GM23338 (cell line): ENCODE data around the gene MAP3K5. TPM values are rescaled to one million over a fixed set of nuclear protein-coding genes. Genes with fewer than 3 reads are reported as not detected.

Experiments
- ATAC-seq: fragments of 200-7000 bp; cut with Tn5 transposase; 3 replicates; pipeline ENCODE4 v1.9.1; 2020
- DNase-seq: peaks from one replicate; pipeline ENCODE4 v3.0.0-alpha.2; 2015; ENCODE audit warnings: low spot score
- H2AFZ ChIP-seq: fragments of 200-600 bp; sonication (generic); 2 replicates; pipeline ENCODE4 v1.8.0; 2016; ENCODE audit warnings: antibody characterized with exemption, mild to moderate bottlenecking, moderate library complexity
- H3F3A ChIP-seq: fragments of 200-600 bp; sonication (generic); replicated peaks from 2 replicates; pipeline ENCODE4 v1.8.0; 2017; ENCODE audit warnings: antibody characterized with exemption, mixed run types, low read depth
- H3K27ac ChIP-seq: fragments of 200-600 bp; sonication (generic); 2 replicates; pipeline ENCODE4 v1.6.1; 2016; ENCODE audit warnings: low read depth
- H3K27me3 ChIP-seq: fragments of 200-600 bp; sonication (generic); 2 replicates; pipeline ENCODE4 v1.8.0; 2016; ENCODE audit warnings: mild to moderate bottlenecking, mixed run types, moderate library complexity; ENCODE audit not compliant: insufficient read depth
- H3K36me3 ChIP-seq: fragments of 200-600 bp; sonication (generic); 2 replicates; pipeline ENCODE4 v1.8.0; 2016; ENCODE audit warnings: mild to moderate bottlenecking; ENCODE audit not compliant: insufficient read depth
- H3K4me1 ChIP-seq: fragments of 200-600 bp; sonication (generic); 2 replicates; pipeline ENCODE4 v1.8.0; 2016; ENCODE audit warnings: mild to moderate bottlenecking, moderate library complexity; ENCODE audit not compliant: insufficient read depth
- H3K4me2 ChIP-seq: fragments of 200-600 bp; sonication (generic); 2 replicates; pipeline ENCODE4 v1.7.1; 2017; ENCODE audit warnings: mixed run types
- H3K4me3 ChIP-seq: fragments of 200-600 bp; sonication (generic); 2 replicates; pipeline ENCODE4 v1.6.1; 2016; ENCODE audit warnings: mixed run types
- H3K79me2 ChIP-seq: fragments of 200-600 bp; sonication (generic); replicated peaks from 2 replicates; pipeline ENCODE4 v1.8.0; 2017; ENCODE audit warnings: mild to moderate bottlenecking; ENCODE audit not compliant: insufficient read depth
- H3K9me2 ChIP-seq: fragments of 200-600 bp; sonication (generic); 2 replicates; pipeline ENCODE4 v1.8.0; 2017; ENCODE audit not compliant: insufficient read depth
- H4K20me1 ChIP-seq: fragments of 200-600 bp; sonication (generic); replicated peaks from 2 replicates; pipeline ENCODE4 v1.8.0; 2017; ENCODE audit warnings: mild to moderate bottlenecking; ENCODE audit not compliant: insufficient read depth
- H3K27ac Mint-ChIP-seq: 2 replicates; pipeline ENCODE4 v1.8.0; 2020; ENCODE audit warnings: inconsistent platforms, mild to moderate bottlenecking, moderate library complexity, mixed read lengths
- H3K27me3 Mint-ChIP-seq: 3 replicates; pipeline ENCODE4 v1.8.0; 2022; ENCODE audit warnings: low read depth, mild to moderate bottlenecking, moderate library complexity, mixed read lengths, inconsistent platforms; ENCODE audit not compliant: insufficient read depth, poor library complexity
- H3K36me3 Mint-ChIP-seq: 3 replicates; pipeline ENCODE4 v1.8.0; 2021; ENCODE audit warnings: low read depth, mild to moderate bottlenecking, inconsistent platforms, moderate library complexity, mixed read lengths
- H3K4me1 Mint-ChIP-seq: 3 replicates; pipeline ENCODE4 v1.8.0; 2020; ENCODE audit warnings: mild to moderate bottlenecking, inconsistent platforms, mixed read lengths
- H3K4me3 Mint-ChIP-seq: 3 replicates; pipeline ENCODE4 v1.8.0; 2021; ENCODE audit warnings: moderate library complexity, mild to moderate bottlenecking, inconsistent platforms, mixed read lengths
- H3K9me3 Mint-ChIP-seq: 3 replicates; pipeline ENCODE4 v1.8.0; 2020; ENCODE audit warnings: moderate library complexity, mild to moderate bottlenecking, inconsistent platforms, mixed read lengths
- CREB1 ChIP-seq: fragments of 250-450 bp; sonication (Bioruptor Pico); IDR thresholded peaks from 2 replicates; pipeline ENCODE4 v1.5.0; 2020; ENCODE audit warnings: low read depth, mild to moderate bottlenecking, moderate library complexity
- EZH2 ChIP-seq: fragments of 200-600 bp; sonication (generic); IDR thresholded peaks from one replicate; pipeline ENCODE4 v1.8.0; 2017; ENCODE audit warnings: antibody characterized with exemption, mild to moderate bottlenecking, low read depth; ENCODE audit not compliant: unreplicated experiment
- EZH2phosphoT487 ChIP-seq: fragments of 200-600 bp; sonication (generic); IDR thresholded peaks from one replicate; pipeline ENCODE4 v1.8.1; 2018; ENCODE audit warnings: antibody characterized with exemption; ENCODE audit not compliant: unreplicated experiment
- JUNB ChIP-seq: IDR thresholded peaks from one replicate; pipeline ENCODE4 v1.6.1; 2016; ENCODE audit warnings: antibody characterized with exemption; ENCODE audit not compliant: unreplicated experiment
- NANOG ChIP-seq: IDR thresholded peaks from 2 replicates; pipeline ENCODE4 v1.6.1; 2016; ENCODE audit warnings: antibody characterized with exemption, borderline replicate concordance
- POLR2AphosphoS5 ChIP-seq: IDR thresholded peaks from 2 replicates; pipeline ENCODE4 v1.6.1; 2016; ENCODE audit warnings: antibody characterized with exemption, low read depth
- STAT1 ChIP-seq: IDR thresholded peaks from one replicate; pipeline ENCODE4 v1.6.1; 2016; ENCODE audit warnings: antibody characterized with exemption; ENCODE audit not compliant: unreplicated experiment
- ZNF114 ChIP-seq: fragments of 250-450 bp; sonication (Bioruptor Pico); IDR thresholded peaks from 2 replicates; pipeline ENCODE4 v1.5.0; 2020; ENCODE audit warnings: mild to moderate bottlenecking, moderate library complexity
- ZNF331 ChIP-seq: fragments of 250-450 bp; sonication (Bioruptor Pico); IDR thresholded peaks from 2 replicates; pipeline ENCODE4 v1.5.0; 2020; ENCODE audit warnings: low read depth, mild to moderate bottlenecking, moderate library complexity
- polyA plus RNA-seq: library from polyadenylated mRNA; unstranded; fragments of >200 nt; fragmentation: Nextera tagmentation; extraction: Ambion mirVana; gene quantifications from 2 replicates; pipeline ENCODE4 v1.2.1, GENCODE V29; 2016
- total RNA-seq: library from RNA; depleted of rRNA; stranded (reverse); fragments of >200 nt; shearing (Covaris generic); gene quantifications from 2 replicates; pipeline ENCODE4 v1.2.3, GENCODE V29; 2014
- TF ChIP-seq, protein P1 (sequence below), 2 experiments: fragments of 200-600 bp in 1 of 2; sonication (generic) in 1 of 2; conservative IDR thresholded peaks; 2 replicates each; pipeline versions ENCODE4 v1.5.1 to v1.6.1; 2016 to 2017; ENCODE audit warnings: antibody characterized with exemption in 2 of 2, low read depth in 2 of 2, mild to moderate bottlenecking in 2 of 2, moderate library complexity in 1 of 2
- TF ChIP-seq, protein P2 (sequence below): IDR thresholded peaks from one replicate; pipeline ENCODE4 v1.6.1; 2018; ENCODE audit warnings: antibody characterized with exemption; ENCODE audit not compliant: unreplicated experiment
- TF ChIP-seq, protein P3 (sequence below): IDR thresholded peaks from 2 replicates; pipeline ENCODE4 v1.6.1; 2016; ENCODE audit warnings: antibody characterized with exemption
- TF ChIP-seq, protein P4 (sequence below): fragments of 250-450 bp; sonication (Bioruptor Pico); IDR thresholded peaks from 2 replicates; pipeline ENCODE4 v1.5.0; 2020; ENCODE audit warnings: mild to moderate bottlenecking, moderate library complexity

Gene MAP3K5
- total and polyA plus RNA-seq, 2 experiments from 2014 or later: 0.76 to 2.8 TPM

DNA sequence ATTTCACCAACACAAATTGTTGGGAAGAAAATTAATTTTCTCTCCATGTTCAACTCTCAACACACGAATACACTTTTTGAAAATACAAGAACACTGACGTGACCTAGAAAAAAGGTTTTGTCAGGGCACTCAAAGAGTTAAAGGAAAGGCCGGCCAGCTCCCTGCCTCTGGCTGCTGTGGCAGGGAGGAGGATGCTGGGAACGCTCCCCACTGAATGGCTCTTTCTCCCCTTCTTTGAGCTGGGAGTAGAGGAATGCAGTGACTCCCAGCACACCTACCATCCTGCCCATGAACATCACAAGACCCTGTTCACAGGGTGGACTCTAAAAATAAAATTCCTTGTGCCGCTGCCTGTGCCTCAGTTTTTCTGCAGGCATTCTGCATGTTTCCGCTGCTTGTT lies 47.0 kb downstream of the MAP3K5 start:
- H3K4me3 Mint-ChIP-seq: no peak overlapping the region
- H3K9me3 Mint-ChIP-seq: no peaks in the 10 kb centered on the region
- H3K4me2 ChIP-seq: no peak overlapping the region
- H2AFZ ChIP-seq: 0 out of 2 replicates have a peak overlapping the region, but pooled peaks have one; percentile 20
- H3K27me3 Mint-ChIP-seq: peaks cover 2% of the 10 kb centered on the region
- no peaks in the 10 kb centered on the region for H4K20me1 ChIP-seq
- no peak overlapping the region for H3K27ac Mint-ChIP-seq
- ATAC-seq: peak; percentile 78
- H3K36me3 Mint-ChIP-seq: no peaks in the 10 kb centered on the region
- H3K4me1 ChIP-seq: no peaks in the 10 kb centered on the region; the same call in 1 of the 2 replicates
- H3K4me1 Mint-ChIP-seq: peaks cover 9% of the 10 kb centered on the region; the same call in 2 of the 3 replicates
- no peaks in the 10 kb centered on the region for H3K36me3 ChIP-seq
- no peak for TF ChIP-seq ZNF331 (CRISPR knock-in tag)
- TF ChIP-seq EZH2phosphoT487: no peak
- TF ChIP-seq STAT1: no peak
- no peak for TF ChIP-seq POLR2AphosphoS5
- no peak for TF ChIP-seq EZH2
- no peak for TF ChIP-seq CREB1
- no peak for TF ChIP-seq ZNF114 (CRISPR knock-in tag)
- TF ChIP-seq, protein P1, sequence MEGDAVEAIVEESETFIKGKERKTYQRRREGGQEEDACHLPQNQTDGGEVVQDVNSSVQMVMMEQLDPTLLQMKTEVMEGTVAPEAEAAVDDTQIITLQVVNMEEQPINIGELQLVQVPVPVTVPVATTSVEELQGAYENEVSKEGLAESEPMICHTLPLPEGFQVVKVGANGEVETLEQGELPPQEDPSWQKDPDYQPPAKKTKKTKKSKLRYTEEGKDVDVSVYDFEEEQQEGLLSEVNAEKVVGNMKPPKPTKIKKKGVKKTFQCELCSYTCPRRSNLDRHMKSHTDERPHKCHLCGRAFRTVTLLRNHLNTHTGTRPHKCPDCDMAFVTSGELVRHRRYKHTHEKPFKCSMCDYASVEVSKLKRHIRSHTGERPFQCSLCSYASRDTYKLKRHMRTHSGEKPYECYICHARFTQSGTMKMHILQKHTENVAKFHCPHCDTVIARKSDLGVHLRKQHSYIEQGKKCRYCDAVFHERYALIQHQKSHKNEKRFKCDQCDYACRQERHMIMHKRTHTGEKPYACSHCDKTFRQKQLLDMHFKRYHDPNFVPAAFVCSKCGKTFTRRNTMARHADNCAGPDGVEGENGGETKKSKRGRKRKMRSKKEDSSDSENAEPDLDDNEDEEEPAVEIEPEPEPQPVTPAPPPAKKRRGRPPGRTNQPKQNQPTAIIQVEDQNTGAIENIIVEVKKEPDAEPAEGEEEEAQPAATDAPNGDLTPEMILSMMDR (conservative IDR thresholded peaks at IDR 0.05; ENCODE audit: low read depth in 2 of 2): no peak
- TF ChIP-seq, protein P2, sequence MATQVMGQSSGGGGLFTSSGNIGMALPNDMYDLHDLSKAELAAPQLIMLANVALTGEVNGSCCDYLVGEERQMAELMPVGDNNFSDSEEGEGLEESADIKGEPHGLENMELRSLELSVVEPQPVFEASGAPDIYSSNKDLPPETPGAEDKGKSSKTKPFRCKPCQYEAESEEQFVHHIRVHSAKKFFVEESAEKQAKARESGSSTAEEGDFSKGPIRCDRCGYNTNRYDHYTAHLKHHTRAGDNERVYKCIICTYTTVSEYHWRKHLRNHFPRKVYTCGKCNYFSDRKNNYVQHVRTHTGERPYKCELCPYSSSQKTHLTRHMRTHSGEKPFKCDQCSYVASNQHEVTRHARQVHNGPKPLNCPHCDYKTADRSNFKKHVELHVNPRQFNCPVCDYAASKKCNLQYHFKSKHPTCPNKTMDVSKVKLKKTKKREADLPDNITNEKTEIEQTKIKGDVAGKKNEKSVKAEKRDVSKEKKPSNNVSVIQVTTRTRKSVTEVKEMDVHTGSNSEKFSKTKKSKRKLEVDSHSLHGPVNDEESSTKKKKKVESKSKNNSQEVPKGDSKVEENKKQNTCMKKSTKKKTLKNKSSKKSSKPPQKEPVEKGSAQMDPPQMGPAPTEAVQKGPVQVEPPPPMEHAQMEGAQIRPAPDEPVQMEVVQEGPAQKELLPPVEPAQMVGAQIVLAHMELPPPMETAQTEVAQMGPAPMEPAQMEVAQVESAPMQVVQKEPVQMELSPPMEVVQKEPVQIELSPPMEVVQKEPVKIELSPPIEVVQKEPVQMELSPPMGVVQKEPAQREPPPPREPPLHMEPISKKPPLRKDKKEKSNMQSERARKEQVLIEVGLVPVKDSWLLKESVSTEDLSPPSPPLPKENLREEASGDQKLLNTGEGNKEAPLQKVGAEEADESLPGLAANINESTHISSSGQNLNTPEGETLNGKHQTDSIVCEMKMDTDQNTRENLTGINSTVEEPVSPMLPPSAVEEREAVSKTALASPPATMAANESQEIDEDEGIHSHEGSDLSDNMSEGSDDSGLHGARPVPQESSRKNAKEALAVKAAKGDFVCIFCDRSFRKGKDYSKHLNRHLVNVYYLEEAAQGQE: no peak
- no peak for TF ChIP-seq NANOG
- TF ChIP-seq, protein P3, sequence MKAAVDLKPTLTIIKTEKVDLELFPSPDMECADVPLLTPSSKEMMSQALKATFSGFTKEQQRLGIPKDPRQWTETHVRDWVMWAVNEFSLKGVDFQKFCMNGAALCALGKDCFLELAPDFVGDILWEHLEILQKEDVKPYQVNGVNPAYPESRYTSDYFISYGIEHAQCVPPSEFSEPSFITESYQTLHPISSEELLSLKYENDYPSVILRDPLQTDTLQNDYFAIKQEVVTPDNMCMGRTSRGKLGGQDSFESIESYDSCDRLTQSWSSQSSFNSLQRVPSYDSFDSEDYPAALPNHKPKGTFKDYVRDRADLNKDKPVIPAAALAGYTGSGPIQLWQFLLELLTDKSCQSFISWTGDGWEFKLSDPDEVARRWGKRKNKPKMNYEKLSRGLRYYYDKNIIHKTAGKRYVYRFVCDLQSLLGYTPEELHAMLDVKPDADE: no peak
- TF ChIP-seq JUNB: no peak
- TF ChIP-seq, protein P4, sequence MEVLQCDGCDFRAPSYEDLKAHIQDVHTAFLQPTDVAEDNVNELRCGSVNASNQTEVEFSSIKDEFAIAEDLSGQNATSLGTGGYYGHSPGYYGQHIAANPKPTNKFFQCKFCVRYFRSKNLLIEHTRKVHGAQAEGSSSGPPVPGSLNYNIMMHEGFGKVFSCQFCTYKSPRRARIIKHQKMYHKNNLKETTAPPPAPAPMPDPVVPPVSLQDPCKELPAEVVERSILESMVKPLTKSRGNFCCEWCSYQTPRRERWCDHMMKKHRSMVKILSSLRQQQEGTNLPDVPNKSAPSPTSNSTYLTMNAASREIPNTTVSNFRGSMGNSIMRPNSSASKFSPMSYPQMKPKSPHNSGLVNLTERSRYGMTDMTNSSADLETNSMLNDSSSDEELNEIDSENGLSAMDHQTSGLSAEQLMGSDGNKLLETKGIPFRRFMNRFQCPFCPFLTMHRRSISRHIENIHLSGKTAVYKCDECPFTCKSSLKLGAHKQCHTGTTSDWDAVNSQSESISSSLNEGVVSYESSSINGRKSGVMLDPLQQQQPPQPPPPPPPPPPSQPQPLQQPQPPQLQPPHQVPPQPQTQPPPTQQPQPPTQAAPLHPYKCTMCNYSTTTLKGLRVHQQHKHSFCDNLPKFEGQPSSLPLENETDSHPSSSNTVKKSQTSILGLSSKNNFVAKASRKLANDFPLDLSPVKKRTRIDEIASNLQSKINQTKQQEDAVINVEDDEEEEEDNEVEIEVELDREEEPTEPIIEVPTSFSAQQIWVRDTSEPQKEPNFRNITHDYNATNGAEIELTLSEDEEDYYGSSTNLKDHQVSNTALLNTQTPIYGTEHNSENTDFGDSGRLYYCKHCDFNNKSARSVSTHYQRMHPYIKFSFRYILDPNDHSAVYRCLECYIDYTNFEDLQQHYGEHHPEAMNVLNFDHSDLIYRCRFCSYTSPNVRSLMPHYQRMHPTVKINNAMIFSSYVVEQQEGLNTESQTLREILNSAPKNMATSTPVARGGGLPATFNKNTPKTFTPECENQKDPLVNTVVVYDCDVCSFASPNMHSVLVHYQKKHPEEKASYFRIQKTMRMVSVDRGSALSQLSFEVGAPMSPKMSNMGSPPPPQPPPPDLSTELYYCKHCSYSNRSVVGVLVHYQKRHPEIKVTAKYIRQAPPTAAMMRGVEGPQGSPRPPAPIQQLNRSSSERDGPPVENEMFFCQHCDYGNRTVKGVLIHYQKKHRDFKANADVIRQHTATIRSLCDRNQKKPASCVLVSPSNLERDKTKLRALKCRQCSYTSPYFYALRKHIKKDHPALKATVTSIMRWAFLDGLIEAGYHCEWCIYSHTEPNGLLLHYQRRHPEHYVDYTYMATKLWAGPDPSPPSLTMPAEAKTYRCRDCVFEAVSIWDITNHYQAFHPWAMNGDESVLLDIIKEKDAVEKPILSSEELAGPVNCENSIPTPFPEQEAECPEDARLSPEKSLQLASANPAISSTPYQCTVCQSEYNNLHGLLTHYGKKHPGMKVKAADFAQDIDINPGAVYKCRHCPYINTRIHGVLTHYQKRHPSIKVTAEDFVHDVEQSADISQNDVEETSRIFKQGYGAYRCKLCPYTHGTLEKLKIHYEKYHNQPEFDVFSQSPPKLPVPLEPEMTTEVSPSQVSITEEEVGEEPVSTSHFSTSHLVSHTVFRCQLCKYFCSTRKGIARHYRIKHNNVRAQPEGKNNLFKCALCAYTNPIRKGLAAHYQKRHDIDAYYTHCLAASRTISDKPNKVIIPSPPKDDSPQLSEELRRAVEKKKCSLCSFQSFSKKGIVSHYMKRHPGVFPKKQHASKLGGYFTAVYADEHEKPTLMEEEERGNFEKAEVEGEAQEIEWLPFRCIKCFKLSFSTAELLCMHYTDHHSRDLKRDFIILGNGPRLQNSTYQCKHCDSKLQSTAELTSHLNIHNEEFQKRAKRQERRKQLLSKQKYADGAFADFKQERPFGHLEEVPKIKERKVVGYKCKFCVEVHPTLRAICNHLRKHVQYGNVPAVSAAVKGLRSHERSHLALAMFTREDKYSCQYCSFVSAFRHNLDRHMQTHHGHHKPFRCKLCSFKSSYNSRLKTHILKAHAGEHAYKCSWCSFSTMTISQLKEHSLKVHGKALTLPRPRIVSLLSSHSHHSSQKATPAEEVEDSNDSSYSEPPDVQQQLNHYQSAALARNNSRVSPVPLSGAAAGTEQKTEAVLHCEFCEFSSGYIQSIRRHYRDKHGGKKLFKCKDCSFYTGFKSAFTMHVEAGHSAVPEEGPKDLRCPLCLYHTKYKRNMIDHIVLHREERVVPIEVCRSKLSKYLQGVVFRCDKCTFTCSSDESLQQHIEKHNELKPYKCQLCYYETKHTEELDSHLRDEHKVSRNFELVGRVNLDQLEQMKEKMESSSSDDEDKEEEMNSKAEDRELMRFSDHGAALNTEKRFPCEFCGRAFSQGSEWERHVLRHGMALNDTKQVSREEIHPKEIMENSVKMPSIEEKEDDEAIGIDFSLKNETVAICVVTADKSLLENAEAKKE (CRISPR knock-in tag): no peak
- H3K9me2 ChIP-seq: no peaks in the 10 kb centered on the region
- no peak overlapping the region for H3K4me3 ChIP-seq
- peak; percentile 35 for DNase-seq
- no peaks in the 10 kb centered on the region for H3F3A ChIP-seq
- no peaks in the 10 kb centered on the region for H3K27me3 ChIP-seq
- H3K79me2 ChIP-seq: no peaks in the 10 kb centered on the region
- H3K27ac ChIP-seq: no peak overlapping the region
